ENCODE measurements around the gene ACO2. TPM values are rescaled to one million over a fixed set of nuclear protein-coding genes. Genes with fewer than 3 reads are reported as not detected.
"Not testable (repeated sequence)": the region's sequence is repeated elsewhere in the genome, so short reads cannot be mapped to it uniquely, and the experiment has no call there.

Gene ACO2
- total RNA-seq, 1 experiment from 2014 or later, result 66.6 TPM

DNA sequence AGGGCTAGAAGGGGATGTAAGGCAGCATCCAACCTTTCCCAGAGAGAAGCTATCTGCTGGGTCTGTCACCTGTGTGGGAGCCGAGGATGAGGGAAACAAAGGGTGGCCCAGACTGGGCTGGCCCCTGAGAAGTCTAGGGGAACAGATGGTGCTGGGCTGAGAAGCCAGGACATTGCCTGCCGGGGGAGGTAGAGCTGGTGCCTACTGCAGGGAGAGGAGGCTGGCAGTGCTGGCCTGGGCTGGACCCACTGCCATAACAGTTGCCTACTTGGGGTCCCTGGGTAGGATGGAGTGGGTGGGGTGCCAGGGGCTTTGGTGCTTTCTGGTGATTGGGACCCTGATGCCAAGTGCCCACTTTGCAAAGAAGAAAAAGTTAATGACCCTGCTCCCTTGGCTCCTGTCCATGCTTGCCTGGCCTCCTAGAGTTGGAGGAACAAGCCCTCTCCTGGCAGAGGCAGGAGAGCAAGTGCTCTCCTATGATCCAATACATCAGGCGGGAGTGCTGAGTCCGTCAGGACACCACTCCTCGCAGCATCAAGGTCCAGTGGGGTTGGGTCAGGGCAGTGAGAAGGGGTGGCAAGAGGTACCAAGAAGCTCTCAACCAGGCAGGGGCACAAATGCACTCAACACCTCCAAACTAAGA lies 34.4 kb upstream of the ACO2 start:
- H2BK12ac ChIP-seq (ENCODE audit: insufficient read length, low read depth, low read length); H3K4me1 Mint-ChIP-seq; H3K79me1 ChIP-seq (ENCODE audit: insufficient read depth, low read depth, low read length, poor library complexity, severe bottlenecking); H4K8ac ChIP-seq (replicated peaks; ENCODE audit: insufficient read length, low read depth, low read length); H4K91ac ChIP-seq (ENCODE audit: insufficient read length, low read depth, low read length); DNase-seq; H3K4me3 Mint-ChIP-seq; H3K23me2 ChIP-seq (ENCODE audit: insufficient read length, low read depth, low read length, poor library complexity, severe bottlenecking); H3K4me1 ChIP-seq (ENCODE audit: insufficient read depth, low read length); H2BK120ac ChIP-seq (ENCODE audit: low read depth, low read length, poor library complexity, severe bottlenecking); H2AK5ac ChIP-seq (ENCODE audit: insufficient read length, low read length); H3K79me2 ChIP-seq (ENCODE audit: insufficient read depth, low read length); H2AFZ ChIP-seq (ENCODE audit: low read length); H2BK15ac ChIP-seq (ENCODE audit: low read depth, low read length); H3K23ac ChIP-seq (ENCODE audit: insufficient read length, low read depth, low read length); H3K4me2 ChIP-seq (ENCODE audit: insufficient read depth, insufficient read length, low read length); H3K14ac ChIP-seq (ENCODE audit: insufficient read depth, low read length); H3K27ac ChIP-seq (ENCODE audit: insufficient read length, low read depth, low read length); H4K20me1 ChIP-seq (ENCODE audit: control insufficient read depth, insufficient read depth, insufficient read length); H3T11ph ChIP-seq (ENCODE audit: low read length); H3K27me3 Mint-ChIP-seq (ENCODE audit: low read depth); H3K4ac ChIP-seq (ENCODE audit: low read depth, low read length); H3K9me3 ChIP-seq (ENCODE audit: control insufficient read depth, low read depth, low read length); H2BK20ac ChIP-seq (ENCODE audit: low read depth, low read length, poor library complexity, severe bottlenecking); H3K27me3 ChIP-seq (ENCODE audit: insufficient read depth, low read length); H3K56ac ChIP-seq (ENCODE audit: insufficient read length, low read depth, low read length); H3K9ac ChIP-seq (ENCODE audit: extremely low read depth, insufficient read length, low read length); H3K9me3 Mint-ChIP-seq; H4K5ac ChIP-seq (ENCODE audit: insufficient read length, low read depth, low read length); H3K18ac ChIP-seq (ENCODE audit: insufficient read length, low read depth, low read length); H2BK5ac ChIP-seq (ENCODE audit: insufficient read length, low read length): not testable (repeated sequence)
- WGBS (ENCODE audit: extremely low coverage, insufficient read length, low lambda C conversion rate), result no CpG with 5 or more reads among the region's 5 CpGs
- Mint-ChIP-seq H3K27ac (peak overlapping the region in 1 of 3 experiments; percentile 92; a peak in 3 of 7 replicates), H3K36me3 (ENCODE audit: insufficient read depth in 1 of 3, low read depth in 3 of 3) (peaks cover 37 to 72% (median 50%) of the 10 kb centered on the region in 3 experiments; a peak in 6 of 7 replicates)

All from H9 (cell line).